Measurements from ENCODE around the gene NDUFC2.
"Not testable (repeated sequence)": the region's sequence is repeated elsewhere in the genome, so short reads cannot be mapped to it uniquely, and the experiment has no call there.

The NDUFC2 gene

DNA sequence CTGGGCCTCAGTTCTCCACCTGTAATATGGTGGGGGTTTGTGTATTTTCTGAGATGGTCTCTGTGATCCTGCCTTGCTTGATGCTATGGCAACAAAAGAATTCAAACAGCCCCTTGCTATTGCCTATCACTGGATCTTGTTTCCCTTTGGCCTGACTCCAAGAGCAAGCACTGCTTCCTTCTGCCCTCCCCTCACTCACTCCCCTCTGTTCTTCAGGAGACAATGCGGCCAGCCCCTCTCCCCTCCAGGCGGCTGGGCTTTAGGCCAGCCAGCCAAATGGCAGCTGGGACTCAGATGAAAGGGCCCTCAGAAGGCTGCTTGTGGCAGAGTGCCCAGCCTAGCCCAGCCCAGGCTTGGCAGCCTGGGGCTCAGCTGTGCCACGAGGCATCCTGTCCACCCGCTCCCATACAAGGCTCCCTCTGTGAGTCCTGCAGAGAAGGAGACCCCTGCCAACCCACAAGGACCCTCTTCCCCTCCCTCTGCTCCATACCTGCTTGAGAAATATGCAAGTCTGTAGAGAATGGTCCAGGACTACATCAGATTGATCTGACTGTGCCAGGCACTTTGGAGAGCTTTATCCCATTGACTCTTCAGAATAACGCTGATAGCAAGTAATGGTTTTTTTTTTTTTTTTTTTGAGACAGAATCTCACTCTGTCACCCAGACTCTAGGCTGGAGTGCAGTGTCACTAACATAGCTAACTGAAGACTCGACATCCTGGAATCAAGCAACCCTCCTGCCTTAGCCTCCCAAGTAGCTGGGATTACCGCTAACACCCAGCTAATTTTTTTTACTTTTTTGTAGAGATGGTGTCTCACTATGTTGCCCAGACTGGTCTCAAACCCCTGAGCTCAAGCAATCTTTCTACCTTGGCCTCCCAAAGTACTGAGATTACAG is 49.0 kb downstream of the NDUFC2 start:
- peak; percentile 6 to 93 (median 86) for DNase-seq

DNA sequence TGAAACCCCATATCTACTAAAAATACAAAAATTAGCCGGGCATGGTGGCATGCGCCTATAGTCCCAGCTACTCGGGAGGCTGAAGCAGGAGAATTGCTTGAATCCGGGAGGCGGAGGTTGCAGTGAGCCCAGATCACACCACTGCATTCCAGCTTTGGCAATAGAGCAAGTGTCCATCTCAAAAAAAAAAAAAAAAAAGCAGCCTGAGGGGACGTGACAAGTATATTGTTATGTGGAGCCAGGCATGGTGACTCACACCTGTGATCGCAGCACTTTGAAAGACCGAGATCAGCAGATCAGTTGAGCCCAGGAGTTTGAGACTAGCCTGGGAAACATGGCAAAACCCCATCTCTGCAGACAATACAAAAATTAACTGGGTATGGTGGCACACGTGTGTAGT is 51.2 kb downstream of the NDUFC2 start:
- not testable (repeated sequence) for DNase-seq

DNA sequence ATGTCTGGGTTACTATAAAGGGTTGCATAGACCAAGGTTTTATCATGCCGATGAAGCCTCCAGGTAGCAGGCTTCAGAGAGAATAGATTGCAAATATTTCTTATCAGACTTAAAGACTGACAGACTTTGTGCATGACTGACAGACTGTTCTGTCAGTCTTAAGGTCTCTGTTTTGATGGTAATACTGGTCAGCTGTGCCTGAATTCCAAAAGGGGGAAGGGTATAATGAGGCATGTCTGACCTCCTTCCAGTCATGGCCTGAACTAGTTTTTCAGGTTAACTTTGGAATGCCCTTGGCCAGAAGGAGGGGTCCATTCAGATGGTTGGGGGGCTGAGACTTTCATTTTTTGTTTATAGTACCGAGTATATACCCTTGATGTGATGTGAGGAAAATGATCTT is 51.9 kb downstream of the NDUFC2 start:
- no peak for DNase-seq

DNA sequence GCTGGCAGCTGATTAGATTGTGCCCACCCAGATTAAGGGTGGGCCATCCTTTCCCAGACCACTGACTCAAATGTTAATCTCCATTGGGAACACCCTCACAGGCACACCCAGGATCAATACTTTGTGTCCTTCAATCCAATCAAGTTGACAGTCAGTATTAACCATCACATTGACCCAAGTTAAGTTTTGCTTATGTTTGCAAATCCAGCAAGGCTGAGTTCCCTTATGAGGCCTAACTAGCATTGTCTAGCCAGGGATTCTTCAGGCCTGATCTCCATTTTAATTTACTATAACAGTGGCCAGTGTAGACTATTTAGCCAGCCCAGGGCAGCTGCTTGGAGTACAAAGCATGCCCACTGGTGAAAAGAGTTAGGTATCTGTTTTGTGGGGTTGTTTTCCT is 54.3 kb downstream of the NDUFC2 start:
- DNase-seq: no peak

DNA sequence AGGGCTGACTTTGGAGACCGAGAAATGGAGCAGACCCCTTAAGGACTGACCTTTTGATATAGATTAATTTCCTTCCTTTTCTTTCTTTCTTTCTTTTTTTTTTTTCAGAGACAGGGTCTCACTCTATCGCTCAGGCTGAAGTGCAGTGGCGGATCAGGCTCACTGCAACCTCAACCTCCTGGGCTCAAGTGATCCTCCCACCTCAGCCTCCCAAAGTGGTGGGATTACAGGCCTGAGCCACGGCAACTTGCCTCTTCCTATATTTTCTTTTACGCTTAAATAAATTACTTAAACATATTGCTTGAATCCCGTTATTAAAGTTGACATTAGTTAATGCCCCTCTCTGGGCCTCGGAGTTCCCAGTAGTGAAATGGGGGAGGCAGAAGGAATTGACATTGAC is 56.2 kb downstream of the NDUFC2 start:
- DNase-seq: no peak

DNA sequence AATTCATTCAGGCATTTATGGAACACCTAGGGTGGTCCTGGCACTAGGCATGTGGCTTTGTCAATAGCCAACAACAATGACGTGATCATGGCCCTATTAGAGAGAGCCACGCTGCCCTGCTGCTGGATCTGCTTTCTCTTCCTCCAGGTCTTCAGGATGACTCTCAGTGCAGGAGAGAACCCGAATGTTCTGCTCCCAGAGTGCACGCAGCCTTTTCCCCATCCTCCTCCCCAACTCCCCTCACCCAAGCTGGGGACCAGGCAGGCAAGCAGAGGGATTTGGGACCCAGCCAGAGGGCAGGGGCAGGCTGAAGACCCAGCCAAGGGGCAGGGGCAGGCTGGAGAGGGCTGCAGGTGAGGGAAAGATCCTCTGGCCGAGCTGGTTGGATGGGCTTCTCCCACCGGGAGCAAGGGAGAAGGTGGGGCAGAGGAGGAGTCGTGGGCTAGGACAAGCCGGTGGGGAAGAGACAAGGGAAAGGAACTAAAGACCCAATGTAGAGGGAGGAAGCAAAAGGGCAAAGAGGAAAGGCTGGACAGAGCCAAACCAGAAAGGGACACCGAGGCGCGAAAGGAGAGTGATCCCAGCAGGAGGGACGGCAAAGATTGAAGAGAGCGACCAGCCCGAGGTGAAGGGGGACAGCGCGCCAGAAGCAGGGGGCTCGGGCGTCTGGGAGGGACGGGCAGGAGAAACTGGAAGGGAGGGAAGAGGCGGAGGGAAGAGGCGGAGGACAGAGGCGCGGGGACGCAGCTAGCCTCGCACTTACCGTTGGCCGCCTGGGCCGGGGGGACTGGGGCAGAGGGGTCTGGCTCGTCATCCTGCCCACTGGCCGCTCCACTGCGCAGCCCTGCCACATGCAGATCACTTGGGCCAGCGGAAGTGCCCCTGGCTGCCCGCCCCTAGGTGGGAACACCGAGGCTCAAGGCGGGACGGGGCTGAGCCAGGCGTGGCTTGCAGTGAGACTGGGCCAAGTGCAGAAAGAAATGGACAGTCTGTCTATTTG is 57.0 kb downstream of the NDUFC2 start, which contains the start of gene KCTD14:
Gene KCTD14, minus strand, starts transcription at position 880 of the 1,000 bp plus-strand sequence. Its CDS starts 27 bp downstream, at position 853.
- DNase-seq: peak in 2 of 14 donors; percentile 20 to 88

DNA sequence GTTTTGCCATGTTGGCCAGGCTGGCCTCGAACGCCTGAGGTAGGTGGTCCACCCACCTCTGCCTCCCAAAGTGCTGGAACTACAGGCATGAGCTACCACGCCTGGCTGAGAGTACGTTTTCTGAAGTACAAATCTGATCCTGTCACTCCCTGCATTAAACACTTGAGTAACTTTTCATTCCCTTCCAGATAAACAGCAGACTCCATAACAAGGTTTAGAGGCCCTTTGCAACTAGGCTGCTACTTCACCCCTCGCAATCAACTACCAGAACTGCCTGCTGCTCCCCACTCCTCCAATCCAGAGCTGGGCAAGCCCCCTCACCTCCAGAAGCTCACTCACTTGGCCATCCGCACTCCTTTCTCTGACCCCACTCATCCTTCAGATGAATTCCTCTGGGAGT is 58.1 kb downstream of the NDUFC2 start:
- no peak for DNase-seq

DNA sequence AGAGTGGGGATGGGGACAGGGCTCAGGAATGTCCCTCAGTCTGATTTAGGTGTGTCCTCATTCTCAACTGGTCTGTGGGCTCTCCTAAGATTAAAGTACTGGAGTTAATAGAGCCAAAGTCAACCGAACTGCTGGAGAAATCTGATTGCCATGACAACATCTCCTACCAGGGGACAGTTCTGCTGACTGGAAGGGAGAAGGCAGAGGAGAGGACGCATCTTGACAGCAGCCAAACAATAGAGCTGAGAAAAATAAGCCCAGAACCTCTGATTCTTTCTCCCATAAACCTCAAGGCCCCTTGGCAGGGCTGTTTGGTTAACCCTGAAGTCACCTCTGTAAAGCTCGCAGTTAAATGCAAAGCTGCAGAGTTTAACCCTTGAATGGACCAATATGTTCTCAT is 59.4 kb downstream of the NDUFC2 start:
- DNase-seq: no peak

DNA sequence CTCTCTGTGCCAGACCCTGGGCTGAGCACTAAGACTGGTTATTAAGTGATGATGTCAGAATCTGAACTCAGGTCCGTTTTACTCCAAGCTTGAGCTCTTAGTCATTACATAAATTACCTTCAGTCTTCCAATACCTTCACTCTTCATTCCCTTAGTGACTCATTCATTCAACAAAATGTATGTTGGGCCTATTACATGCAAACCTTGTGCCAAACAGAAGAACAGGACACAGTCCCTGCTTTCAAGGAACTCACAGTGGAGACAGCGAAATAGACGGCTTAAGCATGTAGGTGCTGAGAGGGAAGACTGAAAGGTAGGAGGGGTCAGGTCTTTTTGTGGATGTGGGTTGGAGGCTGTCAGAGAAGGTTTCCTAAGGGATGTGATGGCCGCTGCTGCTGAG is 59.9 kb downstream of the NDUFC2 start:
- DNase-seq: no peak
